HepG2 (cell line): ENCODE results near the gene ZNF488.

Source experiments
- BHLHE40 ChIP-seq: IDR thresholded peaks from 2 replicates; pipeline ENCODE4 v1.6.1; 2011; ENCODE audit warnings: low read length, improper control_type of control experiment
- EZH2 ChIP-seq: conservative IDR thresholded peaks from 2 replicates; pipeline ENCODE4 v1.6.1; 2012; ENCODE audit warnings: mild to moderate bottlenecking, low read depth, low read length, moderate library complexity
- FOXM1 ChIP-seq: sonication (generic); formaldehyde crosslinking; IDR thresholded peaks from 2 replicates; pipeline ENCODE4 v1.5.0; 2020; ENCODE audit warnings: missing genetic modification reagents
- MTA1 ChIP-seq: sonication (generic); formaldehyde crosslinking; IDR thresholded peaks from 2 replicates; pipeline ENCODE4 v1.4.0; 2020; ENCODE audit warnings: missing genetic modification reagents, mild to moderate bottlenecking, borderline replicate concordance
- NCOR1 ChIP-seq: fragments of 200-600 bp; sonication (generic); IDR thresholded peaks from 2 replicates; pipeline ENCODE4 v1.7.0; 2017; ENCODE audit warnings: antibody characterized with exemption, low read length, borderline replicate concordance
- NR2C2 ChIP-seq: sonication (generic); formaldehyde crosslinking; IDR thresholded peaks from 2 replicates; pipeline ENCODE4 v1.4.0; 2020; ENCODE audit warnings: missing genetic modification reagents, mild to moderate bottlenecking, moderate library complexity, borderline replicate concordance
- PHF20 ChIP-seq: sonication (generic); formaldehyde crosslinking; IDR thresholded peaks from 2 replicates; pipeline ENCODE4 v1.5.0; 2020; ENCODE audit warnings: mild to moderate bottlenecking, missing genetic modification reagents
- ZNF546 ChIP-seq: sonication (generic); formaldehyde crosslinking; conservative IDR thresholded peaks from 2 replicates; pipeline ENCODE4 v1.8.1; 2023; ENCODE audit warnings: mild to moderate bottlenecking, missing genetic modification reagents

- TF ChIP-seq PHF20 (no peak), NR2C2 (CRISPR knock-in tag) (no peak), FOXM1 (CRISPR knock-in tag) (no peak), EZH2 (no peak), ZNF546 (CRISPR knock-in tag) (no peak), BHLHE40 (no peak), NCOR1 (no peak), MTA1 (CRISPR knock-in tag) (no peak)
These were observed 27.4 kb downstream of the ZNF488 start for GRCh38 chr10:47356708-47357107.
